ENCODE measurements around the gene ZNF211. TPM values are rescaled to one million over a fixed set of nuclear protein-coding genes. Genes with fewer than 3 reads are reported as not detected.

Gene ZNF211
- total RNA-seq, 4 donors from 2014 or later, result 2.9 to 5.5 (median 4.3) TPM

DNA sequence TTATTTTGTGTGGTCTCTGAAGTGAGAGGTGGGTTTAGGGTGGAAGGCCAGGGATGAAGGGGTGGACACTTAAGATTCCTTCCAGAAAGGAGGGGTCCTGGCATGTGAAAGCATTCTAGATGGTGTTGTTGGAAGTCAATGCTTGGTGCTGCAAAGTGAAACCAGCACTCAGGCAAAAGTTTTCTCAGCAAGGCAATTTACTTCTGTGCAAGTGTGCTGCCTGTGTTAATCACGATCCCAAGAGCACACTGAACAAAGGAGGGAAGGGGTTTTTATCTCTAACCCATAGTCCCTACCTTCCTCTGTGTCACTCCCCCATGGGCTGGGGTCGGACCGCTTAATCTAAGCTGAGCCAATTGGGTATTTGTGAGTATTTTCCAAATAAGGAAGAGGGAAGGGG lies 17.6 kb upstream of the ZNF211 start:
- no peak for ATAC-seq
- Histone ChIP-seq H3K27me3 (peaks cover 0 to 3% (median 0%) of the 10 kb centered on the region in 3 donors), H3K4me3 (peak overlapping the region; percentile 79 to 98 (median 90)), H3K9me3 (peaks cover 5 to 54% (median 29%) of the 10 kb centered on the region in 3 donors), H3K4me1 (peaks cover 14 to 16% of the 10 kb centered on the region in 2 donors), H3K36me3 (peaks cover 11 to 52% of the 10 kb centered on the region in 2 donors), H3K27ac (no peak overlapping the region)
- no peak for DNase-seq
- TF ChIP-seq CTCF (IDR thresholded peaks at IDR 0.05 in 4 of 5, conservative IDR thresholded peaks at IDR 0.05 in 1 of 5), result no peak
- no peak for TF ChIP-seq POLR2A (IDR thresholded peaks at IDR 0.05)
- intact Hi-C loops (cut with DNase I; ENCODE audit: low total_unique reads), result loop anchor here (2.0 kb wide), 1 partner anchor 17 kb away; the partner anchor contains the start of gene ZNF530
- in situ Hi-C loops (cut with MboI; ENCODE audit: low sequenced_read_pairs in 4 of 4), result no loop called here

- peaks cover 0 to 7% (median 0%) of the 10 kb centered on the region in 3 donors for H3K27me3 ChIP-seq
- no peak for ATAC-seq
- peaks cover 27 to 100% of the 10 kb centered on the region in 2 donors for H3K36me3 ChIP-seq
- in situ Hi-C loops (cut with MboI; ENCODE audit: low sequenced_read_pairs in 4 of 4) (no loop called here), intact Hi-C loops (cut with DNase I; ENCODE audit: low total_unique reads) (no loop called here)
- H3K27ac ChIP-seq, result no peak overlapping the region
- H3K9me3 ChIP-seq, result peaks cover 8 to 91% (median 58%) of the 10 kb centered on the region in 3 donors
- DNase-seq, result no peak
- H3K4me1 ChIP-seq, result no peaks in the 10 kb centered on the region
- peak overlapping the region in 1 of 4 donors; percentile 39 for H3K4me3 ChIP-seq
- no peak for TF ChIP-seq POLR2A (IDR thresholded peaks at IDR 0.05)
- no peak for TF ChIP-seq CTCF (IDR thresholded peaks at IDR 0.05 in 4 of 5, conservative IDR thresholded peaks at IDR 0.05 in 1 of 5)
Observed at GRCh38 chr19:57620673-57621348, 12.2 kb upstream of the ZNF211 start.

- peaks cover 27 to 81% of the 10 kb centered on the region in 2 donors for H3K36me3 ChIP-seq
- peaks cover 0 to 5% (median 0%) of the 10 kb centered on the region in 3 donors for H3K27me3 ChIP-seq
- peaks cover 5 to 87% (median 43%) of the 10 kb centered on the region in 3 donors for H3K9me3 ChIP-seq
- TF ChIP-seq CTCF (IDR thresholded peaks at IDR 0.05 in 4 of 5, conservative IDR thresholded peaks at IDR 0.05 in 1 of 5), result no peak
- no peak for TF ChIP-seq POLR2A (IDR thresholded peaks at IDR 0.05)
- ATAC-seq, result no peak
- no peak for DNase-seq
- H3K27ac ChIP-seq, result no peak overlapping the region
- H3K4me1 ChIP-seq, result no peaks in the 10 kb centered on the region
- peak overlapping the region in 1 of 4 donors; percentile 5 for H3K4me3 ChIP-seq
- intact Hi-C loops (cut with DNase I; ENCODE audit: low total_unique reads) (no loop called here), in situ Hi-C loops (cut with MboI; ENCODE audit: low sequenced_read_pairs in 4 of 4) (no loop called here)
Observed at GRCh38 chr19:57623091-57623490, 9.9 kb upstream of the ZNF211 start.

- Histone ChIP-seq H3K4me3 (peak overlapping the region; percentile 85 to 96 (median 92)), H3K36me3 (peaks cover 9 to 44% of the 10 kb centered on the region in 2 donors), H3K4me1 (peaks cover 7 to 13% of the 10 kb centered on the region in 2 donors), H3K9me3 (peaks cover 4 to 16% (median 5%) of the 10 kb centered on the region in 3 donors), H3K27ac (peak overlapping the region; percentile 79 to 86 (median 86)), H3K27me3 (no peaks in the 10 kb centered on the region)
- intact Hi-C loops (cut with DNase I; ENCODE audit: low total_unique reads), result loop anchor here (1.0 to 5.0 kb wide), 6 partner anchors 19 to 1126 kb away; partner anchors contain the start of genes ZNF134, ZNF416, ZNF419 and ZNF471
- no peak for ATAC-seq
- in situ Hi-C loops (cut with MboI; ENCODE audit: low sequenced_read_pairs in 4 of 4), result loop anchor here in 1 of 4 donors (5.0 kb wide), 1 partner anchor 56 kb away; the partner anchor contains the start of gene ZNF416
- no peak for DNase-seq
- no peak for TF ChIP-seq CTCF (IDR thresholded peaks at IDR 0.05 in 4 of 5, conservative IDR thresholded peaks at IDR 0.05 in 1 of 5)
- no peak for TF ChIP-seq POLR2A (IDR thresholded peaks at IDR 0.05)
Observed at GRCh38 chr19:57633832-57634131, 814 bp downstream of the ZNF211 start.
